ENCODE results near the gene NPC1. TPM values are rescaled to one million over a fixed set of nuclear protein-coding genes. Genes with fewer than 3 reads are reported as not detected.

The NPC1 gene
- total and polyA plus RNA-seq, 2 donors (not counting 3 experiments of a cell fraction or from before 2014, with no cell fraction given) = 40.6 to 45.2 TPM

- Histone ChIP-seq H3K4me3 (replicated peaks in 1 of 3; ENCODE audit: insufficient read depth in 1 of 3, low read depth in 1 of 3, low read length in 3 of 3) (no peak overlapping the region), H3K36me3 (ENCODE audit: control insufficient read depth in 2 of 2, extremely low read depth in 1 of 2, insufficient read depth in 2 of 2, low read length in 2 of 2) (no peaks in the 10 kb centered on the region), H3K4me1 (ENCODE audit: control insufficient read depth, extremely low read depth, insufficient read depth, low read length) (no peaks in the 10 kb centered on the region), H3K9ac (replicated peaks; ENCODE audit: extremely low read depth, insufficient read depth, low read length) (no peak overlapping the region), H3K79me2 (ENCODE audit: control insufficient read depth, insufficient read depth, low read length) (no peaks in the 10 kb centered on the region), H3K27me3 (ENCODE audit: control insufficient read depth in 2 of 2, insufficient read depth in 2 of 2, low read length in 2 of 2) (peaks cover 11 to 22% of the 10 kb centered on the region in 2 experiments), H3K9me1 (replicated peaks; ENCODE audit: control insufficient read depth, extremely low read depth, insufficient read depth, low read length) (no peaks in the 10 kb centered on the region), H3K4me2 (ENCODE audit: insufficient read depth, low read length) (no peak overlapping the region), H4K20me1 (replicated peaks; ENCODE audit: control insufficient read depth, extremely low read depth, insufficient read depth, low read length) (no peaks in the 10 kb centered on the region), H3K9me3 (replicated peaks; ENCODE audit: control insufficient read depth, insufficient read depth, low read length) (no peaks in the 10 kb centered on the region), H3K27ac (ENCODE audit: insufficient read depth, low read depth, low read length) (no peak overlapping the region), H2AFZ (ENCODE audit: low read depth, low read length) (no peak overlapping the region)
- DNase-seq (ENCODE audit: low read depth, low spot score) = peak; percentile 78
- intact Hi-C loops (cut with micrococcal nuclease) = no loop called here
- ChIA-PET CTCF (interaction anchor here (2.3 to 8.0 kb wide), 2 partner anchors 13 to 93 kb away, joined by 7 to 34 read pairs; no protein-coding TSS in a partner anchor), POLR2A (no interaction called here)
- dilution Hi-C loops (cut with MboI; ENCODE audit: extremely low pct_ligation_motif_present, low sequenced_read_pairs) = loop anchor here (25.0 kb wide), 1 partner anchor 503 kb away; no protein-coding TSS in a partner anchor
- BruUV-seq (replicated peaks) = no TSS peak
- no peak for TF ChIP-seq MAX (IDR thresholded peaks at IDR 0.05; ENCODE audit: insufficient read depth, insufficient read length)
- peak; percentile 92 for TF ChIP-seq GATA2 (IDR thresholded peaks at IDR 0.05; ENCODE audit: insufficient read depth, insufficient read length, low read depth, low read length)
- no peak for TF ChIP-seq MYC (IDR thresholded peaks at IDR 0.05; ENCODE audit: low read depth, low read length)
- no peak for TF ChIP-seq FOS (IDR thresholded peaks at IDR 0.05; ENCODE audit: borderline replicate concordance, insufficient read depth, low read length)
- TF ChIP-seq CTCF (IDR thresholded peaks at IDR 0.05; ENCODE audit: extremely low read depth in 1 of 2, insufficient read depth in 1 of 2, low read depth in 1 of 2, low read length in 2 of 2) = no peak
- peak; percentile 36 for TF ChIP-seq POLR2AphosphoS5 (IDR thresholded peaks at IDR 0.05; ENCODE audit: insufficient read depth, low read depth, low read length)
- no peak for TF ChIP-seq EZH2 (IDR thresholded peaks at IDR 0.05; ENCODE audit: borderline replicate concordance, low read depth, low read length, severe bottlenecking)
- no peak for TF ChIP-seq POLR2A (IDR thresholded peaks at IDR 0.05; ENCODE audit: low read depth, low read length)
- peak; percentile 75 for FAIRE-seq
Measured at GRCh38 chr18:23609390-23610023, 23.2 kb upstream of the NPC1 start.

All from endothelial cell of umbilical vein (primary cell).